Keratinocyte (primary cell): ENCODE results near the gene TSHB. TPM values are rescaled to one million over a fixed set of nuclear protein-coding genes. Genes with fewer than 3 reads are reported as not detected.
"Not testable (repeated sequence)": the region's sequence is repeated elsewhere in the genome, so short reads cannot be mapped to it uniquely, and the experiment has no call there.

Source experiments
- DNase-seq: peaks from one replicate; pipeline ENCODE4 v3.0.0-alpha.2; 2011; ENCODE audit warnings: low read depth, missing footprints, low spot score
- FAIRE-seq: peaks from 2 replicates; lab custom pipeline; 2011; peaks lifted over from hg19 to GRCh38; lab: Jason Lieb, UNC
- H2AFZ ChIP-seq: 2 replicates; pipeline ENCODE4 v1.6.0; 2012; ENCODE audit warnings: low read length, control low read depth, inconsistent platforms; ENCODE audit not compliant: control insufficient read depth
- H3K27ac ChIP-seq: 2 replicates; pipeline ENCODE4 v1.5.1; 2011; ENCODE audit warnings: low read length; ENCODE audit not compliant: control insufficient read depth, insufficient read depth
- H3K27me3 ChIP-seq: 3 replicates; pipeline ENCODE4 v1.6.0; 2011; ENCODE audit warnings: low read length; ENCODE audit not compliant: control insufficient read depth, insufficient read depth; ENCODE audit errors: extremely low read depth
- H3K36me3 ChIP-seq, 2 experiments: 2 replicates in 1 of 2; 3 replicates in 1 of 2; pipeline ENCODE4 v1.5.1; 2011; ENCODE audit warnings: low read length in 2 of 2, mild to moderate bottlenecking in 1 of 2; ENCODE audit not compliant: control insufficient read depth in 2 of 2, insufficient read depth in 2 of 2; ENCODE audit errors: extremely low read depth in 1 of 2
- H3K4me1 ChIP-seq: 3 replicates; pipeline ENCODE4 v1.5.1; 2011; ENCODE audit warnings: low read length; ENCODE audit not compliant: control insufficient read depth, insufficient read depth; ENCODE audit errors: extremely low read depth
- H3K4me2 ChIP-seq: 3 replicates; pipeline ENCODE4 v1.6.0; 2011; ENCODE audit warnings: low read depth, low read length; ENCODE audit not compliant: control insufficient read depth, insufficient read depth; ENCODE audit errors: extremely low read depth
- H3K4me3 ChIP-seq, 3 experiments: fragments of 200-600 bp in 1 of 3; sonication (generic) in 1 of 3; 2 replicates in 2 of 3; 3 replicates in 1 of 3; pipeline ENCODE4 v1.5.1; 2011 to 2016; ENCODE audit warnings: low read length in 3 of 3, mild to moderate bottlenecking in 3 of 3, control low read depth in 2 of 3, inconsistent platforms in 1 of 3, low read depth in 1 of 3, mixed read lengths in 1 of 3, mixed run types in 1 of 3, moderate library complexity in 1 of 3; ENCODE audit not compliant: control insufficient read depth in 2 of 3, insufficient read depth in 2 of 3; ENCODE audit errors: extremely low read depth in 1 of 3
- H3K79me2 ChIP-seq: 2 replicates; pipeline ENCODE4 v1.6.0; 2012; ENCODE audit warnings: low read length; ENCODE audit not compliant: control insufficient read depth, insufficient read depth
- H3K9ac ChIP-seq: 3 replicates; pipeline ENCODE4 v1.6.0; 2011; ENCODE audit warnings: low read length; ENCODE audit not compliant: control insufficient read depth, insufficient read depth; ENCODE audit errors: extremely low read depth
- H3K9me1 ChIP-seq: 3 replicates; pipeline ENCODE4 v1.6.0; 2011; ENCODE audit warnings: low read length; ENCODE audit not compliant: control insufficient read depth, insufficient read depth; ENCODE audit errors: extremely low read depth
- H3K9me3 ChIP-seq: 2 replicates; pipeline ENCODE4 v1.5.1; 2012; ENCODE audit warnings: low read depth, low read length; ENCODE audit not compliant: control insufficient read depth
- H4K20me1 ChIP-seq: 3 replicates; pipeline ENCODE4 v1.6.0; 2011; ENCODE audit warnings: low read length; ENCODE audit not compliant: control insufficient read depth, insufficient read depth; ENCODE audit errors: extremely low read depth
- EZH2 ChIP-seq: IDR thresholded peaks from one replicate; pipeline ENCODE4 v1.6.1; 2012; ENCODE audit warnings: inconsistent platforms, mild to moderate bottlenecking, low read length, moderate library complexity
- dilution Hi-C: fragments of 300-500 bp; cut with MboI; formaldehyde crosslinking; loops from one replicate; pipeline ENCODE4 v1.7.0; 2020; ENCODE audit warnings: low sequenced_read_pairs; ENCODE audit not compliant: extremely low pct_ligation_motif_present
- polyA plus RNA-seq, 5 experiments: library from polyadenylated mRNA; depleted of rRNA in 3 of 5; stranded (reverse) in 3 of 5; stranded (forward) in 1 of 5; unstranded in 1 of 5; fragments of >200 nt; gene quantifications; 1 replicate in 1 of 5; 2 replicates in 3 of 5; 3 replicates in 1 of 5; pipeline versions ENCODE4 v1.2.1 to v1.2.3, GENCODE V29; 2011 to 2012; ENCODE audit warnings: missing spikeins in 2 of 5, low read depth in 1 of 5, low replicate concordance in 1 of 5
- TF ChIP-seq, protein P1 (sequence below), 3 experiments: IDR thresholded peaks in 1 of 3; conservative IDR thresholded peaks in 1 of 3; optimal IDR thresholded peaks in 1 of 3; 2 replicates in 2 of 3; 3 replicates in 1 of 3; pipeline versions ENCODE3 to v1.5.1; 2011; ENCODE audit warnings: low read length in 3 of 3, mild to moderate bottlenecking in 3 of 3, moderate library complexity in 2 of 3, control low read depth in 1 of 3, inconsistent platforms in 1 of 3; ENCODE audit not compliant: insufficient read depth in 2 of 3; ENCODE audit errors: extremely low read depth in 1 of 3

The TSHB gene
- polyA plus RNA-seq, 1 donor (not counting 4 experiments of a cell fraction or from before 2014, with no cell fraction given) = not detected

DNA sequence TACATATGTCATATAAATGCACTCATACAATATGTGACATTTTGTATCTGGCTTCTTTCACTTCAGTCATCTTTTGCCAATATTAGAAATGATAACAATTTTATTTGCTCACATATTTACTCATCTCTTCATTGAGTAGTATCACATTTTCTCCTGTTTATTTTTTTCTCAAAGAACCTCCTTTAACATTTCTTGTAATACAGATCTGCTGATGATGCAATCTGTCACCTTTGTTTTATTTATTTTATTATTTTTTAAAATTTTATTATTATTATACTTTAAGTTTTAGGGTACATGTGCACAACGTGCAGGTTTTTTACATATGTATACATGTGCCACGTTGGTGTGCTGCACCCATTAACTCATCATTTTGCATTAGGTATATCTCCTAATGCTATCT lies 15.8 kb upstream of the TSHB start:
- no peaks in the 10 kb centered on the region for H4K20me1 ChIP-seq
- FAIRE-seq = no peak
- H2AFZ ChIP-seq = no peak overlapping the region
- H3K36me3 ChIP-seq = no peaks in the 10 kb centered on the region
- no peaks in the 10 kb centered on the region for H3K4me1 ChIP-seq
- H3K79me2 ChIP-seq = no peaks in the 10 kb centered on the region
- no peak for DNase-seq
- no peak overlapping the region for H3K4me2 ChIP-seq
- H3K9me3 ChIP-seq = no peaks in the 10 kb centered on the region
- no peaks in the 10 kb centered on the region for H3K9me1 ChIP-seq
- no peak overlapping the region for H3K4me3 ChIP-seq
- dilution Hi-C loops = no loop called here
- TF ChIP-seq, protein P1, sequence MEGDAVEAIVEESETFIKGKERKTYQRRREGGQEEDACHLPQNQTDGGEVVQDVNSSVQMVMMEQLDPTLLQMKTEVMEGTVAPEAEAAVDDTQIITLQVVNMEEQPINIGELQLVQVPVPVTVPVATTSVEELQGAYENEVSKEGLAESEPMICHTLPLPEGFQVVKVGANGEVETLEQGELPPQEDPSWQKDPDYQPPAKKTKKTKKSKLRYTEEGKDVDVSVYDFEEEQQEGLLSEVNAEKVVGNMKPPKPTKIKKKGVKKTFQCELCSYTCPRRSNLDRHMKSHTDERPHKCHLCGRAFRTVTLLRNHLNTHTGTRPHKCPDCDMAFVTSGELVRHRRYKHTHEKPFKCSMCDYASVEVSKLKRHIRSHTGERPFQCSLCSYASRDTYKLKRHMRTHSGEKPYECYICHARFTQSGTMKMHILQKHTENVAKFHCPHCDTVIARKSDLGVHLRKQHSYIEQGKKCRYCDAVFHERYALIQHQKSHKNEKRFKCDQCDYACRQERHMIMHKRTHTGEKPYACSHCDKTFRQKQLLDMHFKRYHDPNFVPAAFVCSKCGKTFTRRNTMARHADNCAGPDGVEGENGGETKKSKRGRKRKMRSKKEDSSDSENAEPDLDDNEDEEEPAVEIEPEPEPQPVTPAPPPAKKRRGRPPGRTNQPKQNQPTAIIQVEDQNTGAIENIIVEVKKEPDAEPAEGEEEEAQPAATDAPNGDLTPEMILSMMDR (optimal IDR thresholded peaks at IDR 0.05 in 1 of 3, IDR thresholded peaks at IDR 0.05 in 1 of 3, conservative IDR thresholded peaks at IDR 0.05 in 1 of 3; ENCODE audit: extremely low read depth in 1 of 3, insufficient read depth in 2 of 3, low read length in 3 of 3) = no peak
- TF ChIP-seq EZH2 = no peak
- no peak overlapping the region for H3K9ac ChIP-seq
- no peak overlapping the region for H3K27ac ChIP-seq
- no peaks in the 10 kb centered on the region for H3K27me3 ChIP-seq

DNA sequence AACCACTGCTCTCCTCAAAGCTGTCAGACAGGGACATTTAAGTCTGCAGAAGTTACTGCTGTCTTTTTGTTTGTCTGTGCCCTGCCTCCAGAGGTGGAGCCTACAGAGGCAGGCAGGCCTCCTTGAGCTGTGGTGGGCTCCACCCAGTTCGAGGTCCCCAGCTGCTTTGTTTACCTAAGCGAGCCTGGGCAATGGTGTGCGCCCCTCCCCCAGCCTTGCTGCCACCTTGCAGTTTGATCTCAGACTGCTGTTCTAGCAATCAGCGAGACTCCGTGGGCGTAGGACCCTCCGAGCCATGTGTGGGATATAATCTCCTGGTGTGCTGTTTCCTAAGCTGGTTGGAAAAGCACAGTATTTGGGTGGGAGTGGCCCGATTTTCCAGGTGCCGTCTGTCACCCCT lies 10.1 kb upstream of the TSHB start:
- H3K9ac ChIP-seq, H3K4me3 ChIP-seq, H4K20me1 ChIP-seq, H3K4me1 ChIP-seq, DNase-seq, H3K4me2 ChIP-seq, H3K79me2 ChIP-seq, dilution Hi-C loops, H3K9me3 ChIP-seq, H3K27ac ChIP-seq, H3K36me3 ChIP-seq, H2AFZ ChIP-seq, FAIRE-seq, H3K9me1 ChIP-seq: not testable (repeated sequence)
- peaks cover 13% of the 10 kb centered on the region for H3K27me3 ChIP-seq

DNA sequence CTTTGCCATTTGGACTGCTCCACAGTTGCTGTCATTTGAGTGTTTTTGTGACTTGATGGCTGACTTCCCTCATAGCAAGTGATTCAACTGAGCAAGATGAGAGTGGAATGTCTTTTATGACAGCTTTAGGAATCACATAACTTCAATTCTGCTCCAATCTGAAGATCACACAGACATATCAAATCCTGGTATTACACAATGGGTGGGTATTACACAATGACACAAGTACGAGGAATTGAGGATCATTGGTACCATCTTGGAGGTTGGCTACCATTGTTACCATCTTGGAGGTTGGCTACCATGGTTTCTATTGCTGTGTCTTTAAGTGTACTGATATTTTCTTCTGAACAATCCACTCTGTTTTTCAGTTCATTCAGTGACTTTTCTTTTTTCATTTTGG lies 8.5 kb upstream of the TSHB start:
- Histone ChIP-seq H3K9ac (no peak overlapping the region), H2AFZ (no peak overlapping the region), H3K9me1 (no peaks in the 10 kb centered on the region), H3K36me3 (no peaks in the 10 kb centered on the region), H4K20me1 (no peaks in the 10 kb centered on the region), H3K79me2 (no peaks in the 10 kb centered on the region), H3K9me3 (no peaks in the 10 kb centered on the region), H3K27ac (no peak overlapping the region), H3K4me2 (no peak overlapping the region), H3K27me3 (peaks cover 13% of the 10 kb centered on the region), H3K4me1 (no peaks in the 10 kb centered on the region), H3K4me3 (no peak overlapping the region)
- TF ChIP-seq, protein P1 (optimal IDR thresholded peaks at IDR 0.05 in 1 of 3, IDR thresholded peaks at IDR 0.05 in 1 of 3, conservative IDR thresholded peaks at IDR 0.05 in 1 of 3; ENCODE audit: extremely low read depth in 1 of 3, insufficient read depth in 2 of 3, low read length in 3 of 3) = no peak
- no peak for TF ChIP-seq EZH2
- no peak for FAIRE-seq
- dilution Hi-C loops = no loop called here
- no peak for DNase-seq
